Ovary (tissue), 9 donors: ENCODE data around the gene PRELID1. TPM values are rescaled to one million over a fixed set of nuclear protein-coding genes. Genes with fewer than 3 reads are reported as not detected.

Experiments
- DNase-seq, 5 donors: peaks; one replicate each; pipeline ENCODE4 v3.0.0-alpha.2; 2019 to 2020
- H3K27ac ChIP-seq, 2 donors: fragments of 200-600 bp; one replicate each; pipeline versions ENCODE4 v1.5.1 to v1.8.0; 2019 to 2022
- H3K27me3 ChIP-seq: fragments of 200-600 bp; one replicate; pipeline ENCODE4 v1.8.0; 2022
- H3K36me3 ChIP-seq: fragments of 200-600 bp; sonication (generic); one replicate; pipeline ENCODE4 v1.5.1; 2019
- H3K4me1 ChIP-seq: one replicate; pipeline ENCODE4 v1.8.1; 2013; ENCODE audit warnings: mild to moderate bottlenecking, moderate library complexity; ENCODE audit not compliant: insufficient read depth
- H3K4me3 ChIP-seq: fragments of 200-600 bp; sonication (generic); one replicate; pipeline ENCODE4 v1.5.1; 2017
- H3K9me3 ChIP-seq, 2 donors: fragments of 200-600 bp in 1 of 2; sonication (generic) in 1 of 2; one replicate each; pipeline versions ENCODE4 v1.5.1 to v1.8.1; 2013 to 2019; ENCODE audit warnings: mild to moderate bottlenecking in 1 of 2, moderate library complexity in 1 of 2
- CTCF ChIP-seq, 3 donors: fragments of 450-650 bp in 2 of 3; fragments of 200-600 bp in 1 of 3; IDR thresholded peaks; one replicate each; pipeline versions ENCODE4 v1.5.1 to v1.8.0; 2016 to 2022; ENCODE audit warnings: antibody characterized with exemption in 3 of 3, mild to moderate bottlenecking in 1 of 3
- EP300 ChIP-seq: sonication (generic); formaldehyde crosslinking; IDR thresholded peaks from one replicate; pipeline ENCODE4 v1.6.1; 2017; ENCODE audit warnings: antibody characterized with exemption
- POLR2A ChIP-seq: fragments of 450-650 bp; IDR thresholded peaks from one replicate; pipeline ENCODE4 v1.6.1; 2017; ENCODE audit warnings: antibody characterized with exemption, mild to moderate bottlenecking, moderate library complexity
- WGBS, 3 donors: extraction: QIAGEN DNeasy Blood & Tissue Kit in 1 of 3; methylation state at CpG; one replicate each; pipeline versions ENCODE4 v1.1.5 to v1.1.7; 2013 to 2017; 5-methylcytosine and 5-hydroxymethylcytosine counted together
- intact Hi-C, 4 donors: fragments of 100-400 bp; cut with DNase I; formaldehyde crosslinking; loops; one replicate each; pipeline versions ENCODE4 v1.11.0 to v1.15.1; 2022 to 2023
- polyA plus RNA-seq, 2 donors: library from polyadenylated mRNA; stranded (reverse); fragments of 200-250 nt in 1 of 2; fragments of 350-450 nt in 1 of 2; fragmentation: Illumina TruSeq in 1 of 2; extraction: RNeasy Lipid Tissue Mini Kit (QIAGEN cat#74804) in 1 of 2; gene quantifications; one replicate each; pipeline ENCODE4 v1.2.3, GENCODE V29; 2013 to 2014
- total RNA-seq, 7 donors: library from RNA; depleted of rRNA in 2 of 7; stranded (reverse); fragments of >200 nt in 2 of 7; fragmentation: NEBNext Ultra II Directional in 3 of 7; extraction: Animal tissue kit (Norgen Biotek cat#: 25700) in 3 of 7; gene quantifications; one replicate each; pipeline versions ENCODE4 v1.1.0 to v1.2.4, GENCODE V29; 2016 to 2023
- donor health status: DM: no; HTN: no; CAD: no; lungs with moderate emphysema.
- donor health status: DM: no; HTN: no; CAD: no.
- donor health status: Bipolar disorder and iron deficiency.
- donor health status: DM: yes; HTN: yes; CAD: no.
- donor health status: DM: no; HTN: no; CAD: no.
- donor health status: DM: yes; HTN: yes; CAD: no.

Gene PRELID1
- total and polyA plus RNA-seq, 9 donors: 42.8 to 96.8 (median 74.6) TPM

- no peaks in the 10 kb centered on the region for H3K27me3 ChIP-seq
- TF ChIP-seq CTCF (IDR thresholded peaks at IDR 0.05) (peak; percentile 33 to 54 (median 46)), EP300 (no peak)
- intact Hi-C loops: loop anchor here in 3 of 4 donors (10.0 kb wide), 2 partner anchors 137 to 187 kb away; partner anchors contain the start of gene DOK3 (in 1 of the 3)
- no peaks in the 10 kb centered on the region for H3K9me3 ChIP-seq
- DNase-seq: peak in 3 of 5 donors; percentile 57 to 74 (median 72)
- H3K27ac ChIP-seq: no peak overlapping the region
- no peaks in the 10 kb centered on the region for H3K4me1 ChIP-seq
- 36 to 41% (median 38%) methylated on average over 7 of the region's 7 CpGs for WGBS, 3 donors
- no peaks in the 10 kb centered on the region for H3K36me3 ChIP-seq
- no peak overlapping the region for H3K4me3 ChIP-seq
Observed at GRCh38 chr5:177317959-177318377, 14.4 kb downstream of the PRELID1 start.

GRCh38 chr5:177319913-177320588, 16.5 kb downstream of the PRELID1 start:
- no peak overlapping the region for H3K4me3 ChIP-seq
- H3K9me3 ChIP-seq: no peaks in the 10 kb centered on the region
- peak in 1 of 5 donors; percentile 19 for DNase-seq
- no peak overlapping the region for H3K27ac ChIP-seq
- no peaks in the 10 kb centered on the region for H3K4me1 ChIP-seq
- H3K36me3 ChIP-seq: no peaks in the 10 kb centered on the region
- intact Hi-C loops: loop anchor here in 3 of 4 donors (10.0 kb wide), 2 partner anchors 135 to 185 kb away; partner anchors contain the start of gene DOK3 (in 1 of the 3)
- WGBS, 3 donors: 92 to 96% (median 94%) methylated on average over 14 of the region's 14 CpGs
- TF ChIP-seq EP300: no peak
- TF ChIP-seq CTCF (IDR thresholded peaks at IDR 0.05): no peak
- TF ChIP-seq POLR2A: no peak
- H3K27me3 ChIP-seq: no peaks in the 10 kb centered on the region

- no peaks in the 10 kb centered on the region for H3K9me3 ChIP-seq
- H3K36me3 ChIP-seq: no peaks in the 10 kb centered on the region
- WGBS, 3 donors: 90 to 94% (median 94%) methylated on average over 7 of the region's 7 CpGs
- no peak overlapping the region for H3K27ac ChIP-seq
- H3K4me1 ChIP-seq: no peaks in the 10 kb centered on the region
- H3K27me3 ChIP-seq: no peaks in the 10 kb centered on the region
- intact Hi-C loops: no loop called here
- no peak overlapping the region for H3K4me3 ChIP-seq
- no peak for DNase-seq
- TF ChIP-seq CTCF (IDR thresholded peaks at IDR 0.05) (no peak), POLR2A (no peak), EP300 (no peak)
Observed at GRCh38 chr5:177320879-177321278, 17.3 kb downstream of the PRELID1 start.

- Histone ChIP-seq H3K4me1 (no peaks in the 10 kb centered on the region), H3K36me3 (no peaks in the 10 kb centered on the region), H3K9me3 (no peaks in the 10 kb centered on the region), H3K27me3 (no peaks in the 10 kb centered on the region), H3K27ac (no peak overlapping the region), H3K4me3 (no peak overlapping the region)
- DNase-seq: peak in 1 of 5 donors; percentile 5
- intact Hi-C loops: no loop called here
- 59 to 67% (median 65%) methylated on average over 1 of the region's 1 CpG for WGBS, 3 donors
- TF ChIP-seq EP300 (no peak), POLR2A (no peak), CTCF (IDR thresholded peaks at IDR 0.05) (no peak)
Observed at GRCh38 chr5:177325868-177326381, 22.3 kb downstream of the PRELID1 start.
